HG03039 (cell line): ENCODE measurements around the gene PNMA8A.
"Not testable (repeated sequence)": the region's sequence is repeated elsewhere in the genome, so short reads cannot be mapped to it uniquely, and the experiment has no call there.

ENCODE experiments used
- ATAC-seq: cut with Tn5 transposase; IDR thresholded peaks from one replicate; pipeline ENCODE4 v1.9.1; 2021; ENCODE audit warnings: mild to moderate bottlenecking, moderate library complexity; ENCODE audit not compliant: unreplicated experiment

PNMA8A gene

GRCh38 chr19:46471116-46471733 lies at the start of gene PNMA8A:
TSS of gene PNMA8A (minus strand) at chr19:46471563. CDS start at chr19:46471035, 528 bp downstream.
- ATAC-seq = no peak

- ATAC-seq = no peak
Measured at GRCh38 chr19:46520616-46521015, 49.3 kb upstream of the PNMA8A start.

GRCh38 chr19:46517471-46517870 lies 46.1 kb upstream of the PNMA8A start:
- no peak for ATAC-seq

- no peak for ATAC-seq
Measured at GRCh38 chr19:46515879-46516350, 44.6 kb upstream of the PNMA8A start.

GRCh38 chr19:46515290-46515609 lies 43.9 kb upstream of the PNMA8A start:
- no peak for ATAC-seq

GRCh38 chr19:46514589-46515289 lies 43.4 kb upstream of the PNMA8A start:
- ATAC-seq = no peak

- no peak for ATAC-seq
Measured at GRCh38 chr19:46513461-46514236, 42.3 kb upstream of the PNMA8A start.

GRCh38 chr19:46511237-46511636 lies 39.9 kb upstream of the PNMA8A start:
- no peak for ATAC-seq

GRCh38 chr19:46508206-46508605 lies 36.8 kb upstream of the PNMA8A start:
- ATAC-seq = no peak

- no peak for ATAC-seq
Measured at GRCh38 chr19:46503848-46504453, 32.6 kb upstream of the PNMA8A start.

GRCh38 chr19:46502891-46503290 lies 31.5 kb upstream of the PNMA8A start:
- no peak for ATAC-seq

GRCh38 chr19:46499692-46500091 lies 28.3 kb upstream of the PNMA8A start:
- no peak for ATAC-seq

GRCh38 chr19:46497773-46498172 lies 26.4 kb upstream of the PNMA8A start:
- ATAC-seq = no peak

- ATAC-seq = not testable (repeated sequence)
Measured at GRCh38 chr19:46496886-46497285, 25.5 kb upstream of the PNMA8A start.

- ATAC-seq = no peak
Measured at GRCh38 chr19:46496304-46496703, 24.9 kb upstream of the PNMA8A start.

GRCh38 chr19:46495786-46496099 lies 24.4 kb upstream of the PNMA8A start, which contains the start of gene PNMA8B:
TSS of gene PNMA8B (minus strand) at chr19:46495867. CDS start at chr19:46495465, 402 bp downstream.
- ATAC-seq = no peak

- ATAC-seq = no peak
Measured at GRCh38 chr19:46494941-46495785, 23.8 kb upstream of the PNMA8A start.

GRCh38 chr19:46494146-46494940 lies 23.0 kb upstream of the PNMA8A start:
- no peak for ATAC-seq

GRCh38 chr19:46493236-46494145 lies 22.1 kb upstream of the PNMA8A start:
- no peak for ATAC-seq
